NCI-H82 treated with DMSO at 0.1 percent for 48 hours (cell line): Measurements from ENCODE around the gene SURF6.
"Not testable (repeated sequence)": the region's sequence is repeated elsewhere in the genome, so short reads cannot be mapped to it uniquely, and the experiment has no call there.

Source experiments
- DNase-seq: peaks from one replicate; lab custom pipeline; 2025; ENCODE audit not compliant: unreplicated experiment; lab: John Stamatoyannopoulos, UW

Gene SURF6

GRCh38 chr9:133329306-133330156 lies 6.5 kb downstream of the SURF6 start:
- not testable (repeated sequence) for DNase-seq

- DNase-seq = no peak
Observed at GRCh38 chr9:133327834-133328484, 8.0 kb downstream of the SURF6 start.

DNA sequence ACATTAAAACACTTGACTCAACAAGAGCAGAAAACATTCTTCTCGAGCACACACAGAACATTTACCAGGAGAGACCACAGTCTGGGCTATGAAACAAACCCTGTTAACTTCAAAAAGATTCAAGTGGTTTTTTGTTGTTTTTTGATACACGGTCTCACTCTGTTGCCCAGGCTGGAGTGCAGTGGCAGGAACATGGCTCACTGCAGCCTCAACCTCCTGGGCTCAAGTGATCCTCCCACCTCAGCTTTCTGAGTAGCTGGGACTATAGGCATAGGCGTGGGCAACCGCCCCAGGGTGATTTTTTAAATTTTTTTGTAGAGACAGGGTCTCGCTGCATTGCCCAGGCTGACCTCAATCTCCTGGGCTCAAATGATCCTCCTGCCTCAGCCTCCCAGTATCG lies 9.0 kb downstream of the SURF6 start:
- DNase-seq = not testable (repeated sequence)

DNA sequence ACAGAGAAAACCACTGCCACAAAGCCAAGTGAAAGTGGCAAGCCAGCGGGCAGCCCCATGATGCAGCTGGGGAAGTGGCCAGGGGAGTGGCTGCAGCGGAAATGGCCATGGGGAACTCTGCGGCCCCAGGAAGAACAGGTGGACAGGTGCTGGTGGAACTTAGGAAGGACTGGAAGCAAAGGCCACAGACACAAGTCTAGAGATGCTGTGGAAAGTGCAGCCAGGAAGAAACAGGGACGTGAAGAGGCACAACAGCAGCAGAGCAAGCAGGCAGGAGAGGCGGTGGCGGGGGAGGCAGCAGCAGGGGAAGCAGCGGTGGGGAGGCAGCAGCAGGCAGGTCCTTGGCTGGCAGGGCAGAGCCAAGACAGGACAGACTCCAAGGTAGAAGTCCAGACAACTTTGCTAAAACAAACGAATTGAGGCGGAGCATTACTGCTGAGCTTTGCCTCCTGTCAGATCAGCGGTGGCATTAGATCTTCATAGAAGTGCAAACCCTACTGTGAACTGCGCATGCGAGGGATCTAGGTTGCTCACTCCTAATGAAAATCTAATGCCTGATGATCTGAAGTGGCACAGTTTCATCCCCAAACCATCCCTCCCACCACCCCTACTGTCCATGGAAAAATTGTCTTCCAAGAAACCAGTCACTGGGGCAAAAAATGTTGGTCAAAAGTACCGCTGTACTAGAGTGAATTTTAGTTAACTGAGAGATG lies 11.8 kb downstream of the SURF6 start:
- DNase-seq = no peak

DNA sequence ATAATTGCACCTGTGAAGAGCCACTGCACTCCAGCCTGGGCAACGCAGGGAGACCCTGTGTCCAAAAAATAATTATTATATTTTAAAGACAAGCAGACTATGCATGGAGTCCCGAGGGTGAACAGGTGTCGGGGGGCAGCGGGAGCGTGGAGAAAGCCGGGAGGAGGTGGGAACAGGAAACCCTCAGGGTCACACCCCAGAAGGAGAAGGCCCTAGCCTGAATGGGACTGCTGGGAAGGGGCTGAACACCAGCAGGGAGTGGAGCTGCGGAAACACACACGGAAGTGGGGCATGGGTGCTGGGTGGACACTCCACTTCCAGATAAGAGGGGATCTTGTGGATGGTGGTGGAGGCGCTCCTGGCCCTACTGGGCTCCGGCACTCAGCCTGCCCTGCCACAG lies 12.8 kb downstream of the SURF6 start:
- no peak for DNase-seq

DNA sequence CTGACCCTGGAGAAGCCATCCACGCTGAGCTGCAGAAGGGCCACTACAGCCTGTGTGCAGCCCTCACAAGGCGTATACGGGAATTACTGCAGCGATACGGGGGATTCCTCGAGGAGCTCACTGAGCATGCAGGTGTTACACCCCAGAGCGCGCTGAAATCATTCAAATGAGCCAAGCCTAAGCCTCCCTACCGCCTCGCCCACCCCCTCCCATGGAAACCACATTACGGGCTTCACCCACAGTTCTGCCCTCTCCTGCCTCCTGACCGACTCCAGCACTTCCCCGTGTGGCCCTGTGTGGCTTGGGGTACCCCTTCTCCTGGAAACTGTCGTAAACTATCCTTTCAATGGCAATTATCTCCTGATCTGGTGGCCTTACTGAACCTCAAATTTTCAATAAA lies 13.3 kb downstream of the SURF6 start:
- no peak for DNase-seq

DNA sequence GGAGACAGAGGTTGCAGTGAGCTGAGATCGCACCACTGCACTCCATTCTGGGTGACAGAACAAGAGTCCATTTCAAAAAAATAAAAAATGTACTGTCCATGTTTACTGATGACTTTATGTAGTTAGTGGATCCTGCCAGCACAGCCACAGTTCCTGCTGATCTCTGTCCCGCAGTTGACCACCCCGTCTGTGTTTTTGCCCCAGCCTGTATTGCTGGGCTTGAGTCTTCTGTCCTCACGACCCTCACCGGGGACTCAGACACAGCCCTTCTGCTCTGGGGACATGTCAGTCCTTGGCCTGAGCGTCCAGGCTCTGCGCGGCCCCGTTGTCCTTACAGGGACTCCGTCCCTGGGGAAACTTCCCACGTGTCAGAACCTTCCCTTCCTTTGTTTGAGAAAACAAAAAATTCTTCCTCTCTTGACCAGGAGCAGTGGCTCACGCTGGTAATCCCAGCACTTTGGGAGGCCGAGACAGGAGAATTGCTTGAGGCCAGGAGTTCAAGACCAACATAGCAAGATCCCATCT lies 14.5 kb downstream of the SURF6 start:
- no peak for DNase-seq

DNA sequence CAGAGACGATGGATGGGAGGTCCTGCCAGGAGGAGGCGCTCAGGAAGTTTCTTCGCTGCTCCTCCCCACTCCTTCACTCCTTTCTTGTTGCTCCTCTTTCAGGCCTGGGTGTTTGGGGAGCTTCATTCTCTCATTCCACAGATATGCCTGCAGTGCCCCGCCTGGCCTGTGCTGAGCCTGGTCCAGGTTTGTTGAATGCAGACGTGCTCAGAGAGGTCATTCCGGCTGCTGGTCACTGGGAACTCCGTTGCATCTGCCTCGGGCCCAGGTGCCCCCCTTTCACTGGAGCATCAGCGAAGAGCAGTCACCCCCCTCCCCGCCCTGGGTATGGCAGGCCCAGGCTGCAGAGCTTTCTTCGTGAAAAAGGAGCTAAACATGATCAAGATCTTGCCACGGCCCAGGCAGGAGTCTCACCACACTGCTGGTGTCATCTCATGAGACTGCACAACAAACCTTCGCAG lies 15.5 kb downstream of the SURF6 start:
- no peak for DNase-seq

DNA sequence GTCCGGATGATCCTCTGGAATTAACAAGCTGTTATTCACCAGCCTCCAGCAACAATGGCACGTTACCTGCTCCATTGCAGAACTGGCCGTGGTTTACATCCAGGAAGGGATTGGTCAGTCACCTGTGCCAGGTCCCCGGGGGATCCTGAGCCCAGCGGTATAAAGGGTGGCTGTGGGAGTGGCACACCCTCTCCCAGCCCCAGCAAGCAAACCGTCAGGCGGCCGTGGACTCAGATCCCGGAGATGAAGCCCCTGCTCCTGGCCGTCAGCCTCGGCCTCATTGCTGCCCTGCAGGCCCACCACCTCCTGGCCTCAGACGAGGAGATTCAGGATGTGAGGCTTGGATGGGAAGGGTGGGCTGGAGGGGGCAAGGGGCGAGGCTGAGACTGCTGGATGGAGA lies 18.4 kb downstream of the SURF6 start:
- not testable (repeated sequence) for DNase-seq

- no peak for DNase-seq
Observed at GRCh38 chr9:133315997-133316396, 20.0 kb downstream of the SURF6 start.

DNA sequence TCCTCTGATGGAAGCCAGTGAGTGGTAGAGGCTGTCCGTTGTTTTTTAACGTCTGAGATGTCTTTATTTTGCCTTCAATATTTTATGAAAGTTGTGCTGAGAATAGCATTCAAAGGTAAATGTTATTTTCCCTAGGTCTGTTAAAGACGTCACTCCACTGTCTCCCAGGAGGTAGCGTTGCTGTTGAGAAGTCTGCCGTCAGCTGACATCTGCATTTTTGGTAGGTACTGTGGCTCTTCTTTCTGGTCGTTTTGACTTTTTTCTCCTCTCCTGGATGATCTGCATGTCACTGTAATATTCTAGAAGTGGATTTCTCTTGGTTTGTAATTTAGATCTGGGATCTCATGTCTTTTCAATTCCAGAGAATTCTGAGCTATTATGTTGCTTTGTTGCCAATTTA lies 26.4 kb downstream of the SURF6 start:
- DNase-seq = no peak

GRCh38 chr9:133307301-133307700 lies 28.7 kb downstream of the SURF6 start:
- DNase-seq = no peak

DNA sequence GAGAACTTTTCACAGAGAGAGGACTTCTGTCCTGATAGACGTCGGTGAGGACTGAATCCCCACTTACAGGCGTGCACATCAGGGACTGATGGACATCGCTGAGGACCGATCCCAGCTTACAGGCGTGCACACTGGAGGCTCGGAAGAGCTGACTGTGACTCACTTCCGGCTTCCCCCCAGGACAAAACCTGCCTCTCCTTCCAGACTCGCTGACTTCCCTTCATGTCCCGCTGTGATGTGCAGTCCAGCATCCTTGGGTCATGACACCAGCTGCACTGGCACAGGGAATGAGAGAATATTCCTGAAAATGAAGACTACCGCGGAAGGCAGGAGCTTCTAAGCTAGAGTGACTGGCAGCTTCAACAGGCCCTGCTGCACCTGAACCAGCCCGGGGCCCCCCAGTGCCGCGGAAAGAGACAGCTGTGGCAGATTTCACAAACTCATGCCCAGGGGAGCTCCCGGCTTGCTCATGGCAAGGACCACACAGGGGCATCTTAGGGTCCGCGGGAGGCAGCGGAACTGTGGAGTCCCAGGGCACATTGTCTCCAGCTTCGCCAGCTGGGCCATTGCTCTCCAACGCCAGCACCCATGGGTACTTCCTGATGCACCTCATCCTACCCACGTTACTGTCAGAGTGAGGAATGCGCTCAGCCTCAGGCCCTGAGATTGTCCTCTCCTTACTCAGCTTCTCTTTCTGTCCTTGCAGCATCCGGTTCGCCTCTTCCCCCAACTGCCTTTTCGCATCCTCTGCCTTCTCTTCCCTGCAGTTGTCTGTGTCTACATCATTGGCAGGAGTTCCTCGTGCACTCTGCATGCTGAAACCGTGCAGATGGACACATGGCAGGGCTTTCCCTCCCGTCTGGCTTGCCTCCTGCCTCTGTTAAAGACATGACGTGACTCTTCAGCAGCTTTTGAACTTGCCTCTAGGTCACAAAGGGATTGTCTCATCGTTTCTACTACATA lies 29.5 kb downstream of the SURF6 start:
- no peak for DNase-seq

DNA sequence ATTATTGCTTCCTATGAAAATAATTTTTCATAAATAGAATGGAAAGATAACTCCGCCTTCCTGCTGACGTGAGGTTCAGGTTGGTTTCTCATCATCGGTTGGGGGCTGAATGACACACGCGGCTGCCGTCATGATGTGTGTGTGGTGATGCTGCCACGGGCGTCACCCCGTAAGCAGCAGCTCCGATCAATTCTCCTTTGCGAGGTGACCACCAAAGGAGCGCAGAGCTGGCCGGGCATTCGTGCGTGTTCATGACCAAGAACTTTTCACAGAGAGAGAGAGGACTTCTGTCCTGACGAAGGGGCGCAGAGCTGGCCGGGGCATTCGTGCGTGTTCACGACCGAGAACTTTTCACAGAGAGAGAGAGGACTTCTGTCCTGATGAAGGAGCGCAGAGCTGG lies 30.3 kb downstream of the SURF6 start:
- no peak for DNase-seq

GRCh38 chr9:133304477-133305377 lies 31.3 kb downstream of the SURF6 start:
- no peak for DNase-seq

GRCh38 chr9:133304158-133304470 lies 31.9 kb downstream of the SURF6 start:
- DNase-seq = no peak

GRCh38 chr9:133303266-133304157 lies 32.5 kb downstream of the SURF6 start:
- DNase-seq = no peak
